Measurements from ENCODE around the gene KRTAP4-16. TPM values are rescaled to one million over a fixed set of nuclear protein-coding genes. Genes with fewer than 3 reads are reported as not detected.
A peak's percentile ranks its signal among the peaks of the same experiment; 100 is the strongest.
"Not testable (repeated sequence)": the region's sequence is repeated elsewhere in the genome, so short reads cannot be mapped to it uniquely, and the experiment has no call there.

KRTAP4-16 gene
- total RNA-seq, 1 experiment from 2014 or later, result not detected

DNA sequence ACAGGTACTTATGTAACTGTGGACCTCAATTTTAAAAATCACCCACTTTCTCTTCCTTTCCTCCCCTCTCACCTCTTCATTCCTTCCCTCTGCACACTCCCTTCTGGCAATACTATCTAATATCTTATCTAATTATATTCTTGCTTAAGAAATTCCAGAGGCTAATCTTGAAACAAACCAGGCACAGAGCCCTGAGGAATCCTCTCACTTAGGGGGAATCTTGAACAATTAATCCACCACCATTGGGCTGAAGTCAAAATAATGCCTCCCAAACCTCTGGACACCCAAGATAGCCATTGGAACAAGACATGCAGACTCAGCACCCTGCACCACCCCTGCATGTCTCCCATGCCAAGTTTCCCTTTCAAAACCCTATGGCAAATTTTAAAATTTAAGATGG is 39.4 kb upstream of the KRTAP4-16 start (continued):
- TF ChIP-seq, protein P1, sequence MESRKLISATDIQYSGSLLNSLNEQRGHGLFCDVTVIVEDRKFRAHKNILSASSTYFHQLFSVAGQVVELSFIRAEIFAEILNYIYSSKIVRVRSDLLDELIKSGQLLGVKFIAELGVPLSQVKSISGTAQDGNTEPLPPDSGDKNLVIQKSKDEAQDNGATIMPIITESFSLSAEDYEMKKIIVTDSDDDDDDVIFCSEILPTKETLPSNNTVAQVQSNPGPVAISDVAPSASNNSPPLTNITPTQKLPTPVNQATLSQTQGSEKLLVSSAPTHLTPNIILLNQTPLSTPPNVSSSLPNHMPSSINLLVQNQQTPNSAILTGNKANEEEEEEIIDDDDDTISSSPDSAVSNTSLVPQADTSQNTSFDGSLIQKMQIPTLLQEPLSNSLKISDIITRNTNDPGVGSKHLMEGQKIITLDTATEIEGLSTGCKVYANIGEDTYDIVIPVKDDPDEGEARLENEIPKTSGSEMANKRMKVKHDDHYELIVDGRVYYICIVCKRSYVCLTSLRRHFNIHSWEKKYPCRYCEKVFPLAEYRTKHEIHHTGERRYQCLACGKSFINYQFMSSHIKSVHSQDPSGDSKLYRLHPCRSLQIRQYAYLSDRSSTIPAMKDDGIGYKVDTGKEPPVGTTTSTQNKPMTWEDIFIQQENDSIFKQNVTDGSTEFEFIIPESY (IDR thresholded peaks at IDR 0.05; ENCODE audit: extremely low read depth, insufficient replicate concordance, low read length), result no peak

DNA sequence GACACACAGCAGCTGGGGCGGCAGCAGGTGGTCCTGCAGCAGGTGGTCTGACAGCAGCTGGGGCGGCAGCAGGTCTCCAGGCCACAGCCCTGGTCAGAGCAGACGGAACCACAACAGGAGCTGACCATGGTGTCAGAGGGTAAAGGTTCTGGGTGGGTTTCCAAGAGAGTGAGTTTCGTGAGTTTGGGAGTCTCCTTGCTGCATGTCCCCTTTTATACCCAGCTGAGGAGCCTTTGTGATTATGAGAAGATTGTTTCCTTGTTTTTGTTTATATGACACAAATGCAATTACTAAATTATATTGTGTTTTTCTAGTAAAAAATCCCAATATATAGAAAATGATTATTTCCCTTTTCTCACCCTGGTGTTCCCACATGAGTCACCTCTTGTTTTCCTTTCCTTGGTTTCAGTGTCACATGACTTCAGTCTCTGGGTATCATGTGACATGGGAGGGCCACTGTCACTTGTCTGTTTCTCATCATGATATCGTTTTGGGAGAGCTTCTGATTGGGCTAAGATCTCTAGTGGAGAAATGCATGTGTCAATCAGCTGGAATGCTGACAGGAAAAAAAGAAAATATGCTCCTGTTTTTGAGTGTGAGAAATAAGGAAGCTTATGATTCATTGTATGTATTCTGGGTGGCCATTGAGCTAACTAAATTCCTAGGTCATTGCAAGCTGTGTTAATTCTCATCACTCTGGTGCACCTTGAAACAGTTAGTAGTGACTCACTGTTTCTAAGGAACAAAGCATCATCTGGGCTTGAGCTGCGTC is 38.5 kb upstream of the KRTAP4-16 start, which contains the start of gene KRTAP4-6:
Gene KRTAP4-6 (minus strand): TSS at position 185 of the 772 bp plus-strand sequence. CDS start 57 bp downstream, at position 128.
- ATAC-seq, result no peak
- Histone ChIP-seq H3K9me2 (ENCODE audit: insufficient read depth) (no peaks in the 10 kb centered on the region), H2AFZ (ENCODE audit: low read depth, low read length, poor library complexity, severe bottlenecking) (no peak within 1 kb of the TSS), H3K9me3 (ENCODE audit: control insufficient read depth in 1 of 2, insufficient read depth in 1 of 2, low read depth in 1 of 2, low read length in 2 of 2) (peaks cover 6 to 41% of the 10 kb centered on the region in 2 experiments; a peak in 3 of 4 replicates), H4K20me1 (ENCODE audit: insufficient read depth) (no peaks in the 10 kb centered on the region), H3K36me3 (ENCODE audit: control insufficient read depth in 1 of 2, insufficient read depth in 2 of 2, low read length in 2 of 2) (peaks cover 0 to 9% of the 10 kb centered on the region in 2 experiments; a peak in 1 of 4 replicates), H3K4me3 (replicated peaks in 1 of 2; ENCODE audit: low read depth in 1 of 2, low read length in 2 of 2) (peak within 1 kb of the TSS; percentile 35 to 49), H3K27ac (ENCODE audit: low read depth, low read length) (peak within 1 kb of the TSS; percentile 45; the same call in 1 of the 2 replicates), H3K9ac (ENCODE audit: low read length) (peak within 1 kb of the TSS; percentile 41; the same call in 1 of the 2 replicates), H3K27me3 (ENCODE audit: insufficient read depth, low read length) (no peaks in the 10 kb centered on the region), H3K79me2 (ENCODE audit: insufficient read depth, low read length) (no peaks in the 10 kb centered on the region), H3K4me1 (ENCODE audit: control insufficient read depth in 1 of 2, insufficient read depth in 2 of 2, low read length in 2 of 2) (no peaks in the 10 kb centered on the region; a peak in 1 of 4 replicates), H3K4me2 (ENCODE audit: low read length) (peak within 1 kb of the TSS; percentile 41)
- RAD21 ChIA-PET (ENCODE audit: low non-redundant PET in 1 of 2, low total read pairs in 2 of 2, uncharacterized antibody in 2 of 2, unreplicated experiment in 2 of 2), result no interaction called here
- POLR2A ChIA-PET, result interaction anchor here (1.0 kb wide), 1 partner anchor 56 kb away, joined by 5 read pairs; the partner anchor contains the start of gene KRTAP4-7
- TF ChIP-seq CBX3 (IDR thresholded peaks at IDR 0.05; ENCODE audit: low read depth), result 0 out of 2 replicates have a peak, but pooled peaks have one; percentile 14
- no peak for TF ChIP-seq JUND (IDR thresholded peaks at IDR 0.05)
- intact Hi-C loops (cut with micrococcal nuclease), result no loop called here
- CTCF ChIA-PET, result no interaction called here
- no TSS peak for BruUV-seq (replicated peaks)
- no peak for DNase-seq (ENCODE audit: low read depth, low spot score)

DNA sequence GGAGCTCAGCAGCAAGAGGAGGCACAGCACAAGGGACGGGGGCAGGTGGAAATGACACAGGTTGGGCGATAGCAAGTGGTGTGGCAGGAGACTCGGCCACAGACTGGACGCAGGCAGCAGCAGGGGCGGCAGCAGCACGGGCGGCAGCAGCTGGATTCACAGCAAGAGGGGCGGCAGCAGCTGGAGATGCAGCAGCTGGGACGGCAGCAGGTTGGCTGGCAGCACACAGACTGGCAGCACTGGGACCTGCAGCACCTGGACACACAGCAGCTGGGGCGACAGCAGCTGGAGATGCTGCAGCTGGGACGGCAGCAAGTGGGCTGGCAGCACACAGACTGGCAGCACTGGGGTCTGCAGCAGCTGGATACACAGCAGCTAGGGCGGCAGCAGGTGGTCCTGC is 37.9 kb upstream of the KRTAP4-16 start:
- H3K79me2 ChIP-seq (ENCODE audit: insufficient read depth, low read length); H3K4me1 ChIP-seq (ENCODE audit: control insufficient read depth in 1 of 2, insufficient read depth in 2 of 2, low read length in 2 of 2); H2AFZ ChIP-seq (ENCODE audit: low read depth, low read length, poor library complexity, severe bottlenecking); CTCF ChIA-PET; RAD21 ChIA-PET (ENCODE audit: low non-redundant PET in 1 of 2, low total read pairs in 2 of 2, uncharacterized antibody in 2 of 2, unreplicated experiment in 2 of 2); DNase-seq (ENCODE audit: low read depth, low spot score); H3K27me3 ChIP-seq (ENCODE audit: insufficient read depth, low read length); H3K9me2 ChIP-seq (ENCODE audit: insufficient read depth); BruUV-seq (replicated peaks); intact Hi-C loops (cut with micrococcal nuclease); H3K36me3 ChIP-seq (ENCODE audit: control insufficient read depth in 1 of 2, insufficient read depth in 2 of 2, low read length in 2 of 2); H4K20me1 ChIP-seq (ENCODE audit: insufficient read depth): not testable (repeated sequence)
- peak overlapping the region; percentile 45; the same call in 1 of the 2 replicates for H3K27ac ChIP-seq (ENCODE audit: low read depth, low read length)
- H3K9ac ChIP-seq (ENCODE audit: low read length), result peak overlapping the region; percentile 41; the same call in 1 of the 2 replicates
- POLR2A ChIA-PET, result interaction anchor here (1.0 kb wide), 1 partner anchor 55 kb away, joined by 5 read pairs; the partner anchor contains the start of gene KRTAP4-7
- peak; percentile 42; the same call in 1 of the 2 replicates for ATAC-seq
- peak overlapping the region; percentile 35 to 49 for H3K4me3 ChIP-seq (replicated peaks in 1 of 2; ENCODE audit: low read depth in 1 of 2, low read length in 2 of 2)
- H3K9me3 ChIP-seq (ENCODE audit: control insufficient read depth in 1 of 2, insufficient read depth in 1 of 2, low read depth in 1 of 2, low read length in 2 of 2), result peaks cover 6 to 41% of the 10 kb centered on the region in 2 experiments; a peak in 3 of 4 replicates
- H3K4me2 ChIP-seq (ENCODE audit: low read length), result peak overlapping the region; percentile 41
